B cell (primary cell): ENCODE results near the gene TMBIM1. TPM values are rescaled to one million over a fixed set of nuclear protein-coding genes. Genes with fewer than 3 reads are reported as not detected.

Source experiments
- ATAC-seq: fragments of 200-7000 bp; cut with Tn5 transposase; one replicate; pipeline ENCODE4 v1.10.0; 2021; ENCODE audit warnings: low read depth, mild to moderate bottlenecking, moderate number of reproducible peaks, moderate library complexity
- CTCF ChIA-PET: fragments of 350-600 bp; sonication (Branson Sonifier 250); formaldehyde crosslinking; loops from one replicate; lab custom pipeline; 2021; ENCODE audit warnings: antibody characterized with exemption, inconsistent platforms; lab: Charles Lee
- POLR2A ChIA-PET: fragments of 350-600 bp; sonication (Branson Sonifier 250); formaldehyde crosslinking; loops from one replicate; lab custom pipeline; 2021; ENCODE audit warnings: antibody characterized with exemption; lab: Charles Lee
- DNase-seq: peaks from one replicate; pipeline ENCODE4 v3.0.0; 2013
- H2AFZ ChIP-seq: 2 replicates; pipeline ENCODE4 v1.6.1; 2012; ENCODE audit warnings: mild to moderate bottlenecking, low read depth, low read length; ENCODE audit not compliant: insufficient read depth, poor library complexity, severe bottlenecking
- H3K27ac ChIP-seq, 2 donors: 1 replicate in 1 of 2; 2 replicates in 1 of 2; pipeline ENCODE4 v1.5.1; 2012 to 2013; ENCODE audit warnings: low read length in 2 of 2, mild to moderate bottlenecking in 2 of 2, moderate library complexity in 1 of 2
- H3K27me3 ChIP-seq, 4 experiments: fragments of 200-600 bp in 1 of 4; sonication (generic) in 1 of 4; replicated peaks in 1 of 4; 1 replicate in 2 of 4; 2 replicates in 2 of 4; pipeline versions ENCODE4 v1.6.1 to v1.7.0; 2013 to 2016; ENCODE audit warnings: low read length in 3 of 4, mild to moderate bottlenecking in 2 of 4, mixed read lengths in 1 of 4, moderate library complexity in 1 of 4; ENCODE audit not compliant: insufficient read depth in 4 of 4, control insufficient read depth in 3 of 4; ENCODE audit errors: control extremely low read depth in 1 of 4
- H3K36me3 ChIP-seq, 2 experiments: replicated peaks in 1 of 2; 1 replicate in 1 of 2; 2 replicates in 1 of 2; pipeline versions ENCODE4 v1.6.1 to v1.7.1; 2013; ENCODE audit warnings: low read length in 1 of 2; ENCODE audit not compliant: insufficient read depth in 2 of 2, control insufficient read depth in 1 of 2; ENCODE audit errors: control extremely low read depth in 1 of 2, extremely low read depth in 1 of 2
- H3K4me1 ChIP-seq, 2 donors: fragments of 200-600 bp in 1 of 2; sonication (generic) in 1 of 2; 1 replicate in 1 of 2; 2 replicates in 1 of 2; pipeline versions ENCODE4 v1.5.1 to v1.6.1; 2013 to 2017; ENCODE audit warnings: low read length in 2 of 2; ENCODE audit not compliant: control insufficient read depth in 2 of 2, insufficient read depth in 2 of 2
- H3K4me2 ChIP-seq: replicated peaks from 2 replicates; pipeline ENCODE3; 2012; ENCODE audit warnings: mild to moderate bottlenecking, low read depth, low read length; ENCODE audit not compliant: poor library complexity, severe bottlenecking
- H3K4me3 ChIP-seq, 5 experiments: fragments of 200-600 bp in 1 of 5; sonication (generic) in 1 of 5; 1 replicate in 3 of 5; 2 replicates in 2 of 5; pipeline versions ENCODE4 v1.5.1 to v1.7.0; 2011 to 2016; ENCODE audit warnings: low read length in 4 of 5, mild to moderate bottlenecking in 4 of 5, low read depth in 2 of 5, control low read depth in 1 of 5, moderate library complexity in 1 of 5; ENCODE audit not compliant: insufficient read depth in 1 of 5; ENCODE audit errors: control extremely low read depth in 1 of 5, extremely low read depth in 1 of 5
- H3K79me2 ChIP-seq: fragments of 200-600 bp; sonication (generic); one replicate; pipeline ENCODE4 v1.6.0; 2016; ENCODE audit warnings: low read length; ENCODE audit not compliant: control insufficient read depth, insufficient read depth
- H3K9ac ChIP-seq: fragments of 200-600 bp; sonication (generic); 2 replicates; pipeline ENCODE4 v1.6.1; 2017; ENCODE audit warnings: mild to moderate bottlenecking, low read length, moderate library complexity
- H3K9me3 ChIP-seq, 3 donors: one replicate each; pipeline versions ENCODE4 v1.6.1 to v1.7.1; 2013; ENCODE audit warnings: low read length in 2 of 3; ENCODE audit not compliant: control insufficient read depth in 2 of 3, insufficient read depth in 1 of 3; ENCODE audit errors: control extremely low read depth in 1 of 3
- H4K20me1 ChIP-seq: 2 replicates; pipeline ENCODE4 v1.6.0; 2012; ENCODE audit warnings: mild to moderate bottlenecking, low read length; ENCODE audit not compliant: insufficient read depth, control insufficient read depth, poor library complexity, severe bottlenecking
- H3K27ac Mint-ChIP-seq: one replicate; pipeline ENCODE4 v1.8.0; 2021; ENCODE audit warnings: mixed read lengths
- H3K27me3 Mint-ChIP-seq: one replicate; pipeline ENCODE4 v1.8.0; 2021; ENCODE audit warnings: mixed read lengths
- H3K4me1 Mint-ChIP-seq: one replicate; pipeline ENCODE4 v1.8.0; 2021; ENCODE audit warnings: mixed read lengths
- H3K4me3 Mint-ChIP-seq: one replicate; pipeline ENCODE4 v1.8.0; 2021; ENCODE audit warnings: mixed read lengths
- H3K9me3 Mint-ChIP-seq: one replicate; pipeline ENCODE4 v1.8.0; 2022; ENCODE audit warnings: mixed read lengths; ENCODE audit not compliant: insufficient read depth
- EZH2 ChIP-seq: IDR thresholded peaks from 2 replicates; pipeline ENCODE4 v1.6.1; 2012; ENCODE audit warnings: borderline replicate concordance, low read depth, mild to moderate bottlenecking, moderate library complexity, low read length; ENCODE audit not compliant: insufficient read depth, poor library complexity, severe bottlenecking
- WGBS: methylation state at CpG from one replicate; pipeline ENCODE4 v1.1.5; 2013; ENCODE audit warnings: missing lambda C conversion rate; ENCODE audit not compliant: insufficient coverage; 5-methylcytosine and 5-hydroxymethylcytosine counted together
- intact Hi-C: fragments of 100-400 bp; cut with micrococcal nuclease; formaldehyde crosslinking; loops from one replicate; pipeline ENCODE4 v1.10.0; 2022
- polyA plus RNA-seq: library from polyadenylated mRNA; depleted of rRNA; stranded (reverse); fragments of >200 nt; gene quantifications from 2 replicates; pipeline ENCODE4 v1.2.3, GENCODE V29; 2012
- total RNA-seq, 2 donors: library from RNA; stranded (reverse); fragments of 120-200 nt in 1 of 2; gene quantifications; 1 replicate in 1 of 2; 2 replicates in 1 of 2; pipeline versions ENCODE4 v1.2.3 to v1.2.4, GENCODE V29; 2013 to 2022
- TF ChIP-seq, protein P1 (sequence below): fragments of 200-600 bp; IDR thresholded peaks from one replicate; pipeline ENCODE4 v1.8.0; 2022; ENCODE audit warnings: antibody characterized with exemption, mild to moderate bottlenecking

The TMBIM1 gene
- total and polyA plus RNA-seq, 2 donors (not counting 1 experiment from before 2014, with no cell fraction given) = 68.7 to 137 TPM

DNA sequence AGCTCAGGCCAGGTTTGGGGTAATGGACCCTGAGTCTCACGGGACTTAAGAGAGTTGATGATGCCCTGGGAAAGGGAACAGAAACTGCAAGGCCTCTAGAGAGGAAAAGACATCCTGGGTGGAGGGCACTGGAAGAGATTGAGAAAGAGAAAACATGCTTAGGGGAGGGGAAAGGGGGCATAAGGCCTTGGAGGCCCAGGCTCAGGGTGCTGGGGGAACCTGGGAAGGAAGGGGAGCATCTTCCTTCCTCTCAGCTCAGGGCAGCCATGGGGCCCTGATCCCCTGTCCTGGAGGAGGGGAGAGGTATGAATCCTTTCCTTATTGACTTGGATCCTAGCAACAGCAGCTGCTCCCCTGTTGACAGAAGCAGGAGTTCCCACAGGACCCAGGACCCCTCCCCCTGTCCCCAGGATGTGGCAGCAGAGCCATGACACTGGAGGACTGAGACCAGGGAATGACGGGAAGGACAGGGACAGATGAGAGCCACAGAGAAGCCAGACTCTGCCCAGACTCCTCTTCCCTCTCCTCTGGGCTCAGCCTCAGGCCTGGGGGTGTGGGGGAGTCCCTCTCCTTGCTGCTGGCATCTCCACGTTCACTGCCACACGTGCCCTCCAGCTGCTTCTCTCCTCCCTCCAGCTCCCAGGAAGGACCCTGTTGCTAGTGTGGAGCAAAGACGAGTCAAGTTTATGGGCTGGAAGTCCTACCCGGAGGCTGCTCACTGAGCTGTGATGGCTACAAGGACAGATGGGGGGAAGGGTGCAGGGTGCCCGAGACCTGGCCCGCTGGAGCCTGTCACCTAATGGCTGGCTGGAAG lies 30.7 kb downstream of the TMBIM1 start:
- Histone ChIP-seq H3K4me2 (peak overlapping the region; percentile 56), H2AFZ (no peak overlapping the region), H3K27me3 (no peaks in the 10 kb centered on the region), H3K9ac (no peak overlapping the region), H3K9me3 (no peaks in the 10 kb centered on the region), H3K27ac (peak overlapping the region; percentile 8 to 25), H3K79me2 (peaks cover 20% of the 10 kb centered on the region), H4K20me1 (peaks cover 40% of the 10 kb centered on the region), H3K36me3 (peaks cover 0 to 43% of the 10 kb centered on the region in 2 experiments), H3K4me3 (no peak overlapping the region), H3K4me1 (peaks cover 48 to 68% of the 10 kb centered on the region in 2 donors)
- DNase-seq (peak; percentile 59), ATAC-seq (no peak)
- ChIA-PET CTCF (interaction anchor here (2.2 kb wide), 1 partner anchor 11 kb away, joined by 8 read pairs; no protein-coding TSS in a partner anchor), POLR2A (no interaction called here)
- no peak for TF ChIP-seq EZH2
- TF ChIP-seq, protein P1, sequence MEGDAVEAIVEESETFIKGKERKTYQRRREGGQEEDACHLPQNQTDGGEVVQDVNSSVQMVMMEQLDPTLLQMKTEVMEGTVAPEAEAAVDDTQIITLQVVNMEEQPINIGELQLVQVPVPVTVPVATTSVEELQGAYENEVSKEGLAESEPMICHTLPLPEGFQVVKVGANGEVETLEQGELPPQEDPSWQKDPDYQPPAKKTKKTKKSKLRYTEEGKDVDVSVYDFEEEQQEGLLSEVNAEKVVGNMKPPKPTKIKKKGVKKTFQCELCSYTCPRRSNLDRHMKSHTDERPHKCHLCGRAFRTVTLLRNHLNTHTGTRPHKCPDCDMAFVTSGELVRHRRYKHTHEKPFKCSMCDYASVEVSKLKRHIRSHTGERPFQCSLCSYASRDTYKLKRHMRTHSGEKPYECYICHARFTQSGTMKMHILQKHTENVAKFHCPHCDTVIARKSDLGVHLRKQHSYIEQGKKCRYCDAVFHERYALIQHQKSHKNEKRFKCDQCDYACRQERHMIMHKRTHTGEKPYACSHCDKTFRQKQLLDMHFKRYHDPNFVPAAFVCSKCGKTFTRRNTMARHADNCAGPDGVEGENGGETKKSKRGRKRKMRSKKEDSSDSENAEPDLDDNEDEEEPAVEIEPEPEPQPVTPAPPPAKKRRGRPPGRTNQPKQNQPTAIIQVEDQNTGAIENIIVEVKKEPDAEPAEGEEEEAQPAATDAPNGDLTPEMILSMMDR = no peak
- peaks cover 66% of the 10 kb centered on the region for H3K4me1 Mint-ChIP-seq
- H3K9me3 Mint-ChIP-seq = no peaks in the 10 kb centered on the region
- 67% methylated on average over 3 of the region's 8 CpGs for WGBS
- intact Hi-C loops = no loop called here
- H3K4me3 Mint-ChIP-seq = peak overlapping the region; percentile 71
- peak overlapping the region; percentile 92 for H3K27ac Mint-ChIP-seq
- no peaks in the 10 kb centered on the region for H3K27me3 Mint-ChIP-seq
